ENCODE results near the gene YLPM1.

DNA sequence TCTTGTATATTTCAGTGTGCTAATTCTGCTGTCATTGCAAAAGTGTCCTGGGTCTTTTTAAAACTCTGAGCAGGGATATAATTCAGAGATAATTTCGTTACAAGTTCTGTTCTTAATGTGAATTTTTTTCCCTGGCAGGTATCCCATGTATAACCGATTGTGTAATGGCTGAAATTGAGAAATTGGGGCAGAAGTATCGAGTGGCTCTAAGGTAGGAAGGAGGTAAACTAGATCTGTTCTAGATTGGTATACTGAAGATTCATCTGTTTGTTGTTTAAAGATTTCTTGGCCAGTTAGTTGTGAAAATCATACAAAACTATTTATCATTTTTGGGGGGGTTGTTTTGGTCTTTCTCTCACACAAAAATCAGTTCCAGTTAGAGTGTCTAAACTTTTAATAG, 40.0 kb upstream of the YLPM1 start:
- TF ChIP-seq, protein P1, sequence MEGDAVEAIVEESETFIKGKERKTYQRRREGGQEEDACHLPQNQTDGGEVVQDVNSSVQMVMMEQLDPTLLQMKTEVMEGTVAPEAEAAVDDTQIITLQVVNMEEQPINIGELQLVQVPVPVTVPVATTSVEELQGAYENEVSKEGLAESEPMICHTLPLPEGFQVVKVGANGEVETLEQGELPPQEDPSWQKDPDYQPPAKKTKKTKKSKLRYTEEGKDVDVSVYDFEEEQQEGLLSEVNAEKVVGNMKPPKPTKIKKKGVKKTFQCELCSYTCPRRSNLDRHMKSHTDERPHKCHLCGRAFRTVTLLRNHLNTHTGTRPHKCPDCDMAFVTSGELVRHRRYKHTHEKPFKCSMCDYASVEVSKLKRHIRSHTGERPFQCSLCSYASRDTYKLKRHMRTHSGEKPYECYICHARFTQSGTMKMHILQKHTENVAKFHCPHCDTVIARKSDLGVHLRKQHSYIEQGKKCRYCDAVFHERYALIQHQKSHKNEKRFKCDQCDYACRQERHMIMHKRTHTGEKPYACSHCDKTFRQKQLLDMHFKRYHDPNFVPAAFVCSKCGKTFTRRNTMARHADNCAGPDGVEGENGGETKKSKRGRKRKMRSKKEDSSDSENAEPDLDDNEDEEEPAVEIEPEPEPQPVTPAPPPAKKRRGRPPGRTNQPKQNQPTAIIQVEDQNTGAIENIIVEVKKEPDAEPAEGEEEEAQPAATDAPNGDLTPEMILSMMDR (IDR thresholded peaks at IDR 0.05), result no peak
- TF ChIP-seq POLR2AphosphoS5 (IDR thresholded peaks at IDR 0.05) (no peak), POLR2A (IDR thresholded peaks at IDR 0.05) (no peak)
